ENCODE data around the gene NPTX1.

- no peak for TF ChIP-seq CTCF (IDR thresholded peaks at IDR 0.05)
- no peak for TF ChIP-seq POLR2A (IDR thresholded peaks at IDR 0.05)
Measured at GRCh38 chr17:80427366-80428282, 48.8 kb downstream of the NPTX1 start.
